ENCODE results near the gene NDUFS3.

DNA sequence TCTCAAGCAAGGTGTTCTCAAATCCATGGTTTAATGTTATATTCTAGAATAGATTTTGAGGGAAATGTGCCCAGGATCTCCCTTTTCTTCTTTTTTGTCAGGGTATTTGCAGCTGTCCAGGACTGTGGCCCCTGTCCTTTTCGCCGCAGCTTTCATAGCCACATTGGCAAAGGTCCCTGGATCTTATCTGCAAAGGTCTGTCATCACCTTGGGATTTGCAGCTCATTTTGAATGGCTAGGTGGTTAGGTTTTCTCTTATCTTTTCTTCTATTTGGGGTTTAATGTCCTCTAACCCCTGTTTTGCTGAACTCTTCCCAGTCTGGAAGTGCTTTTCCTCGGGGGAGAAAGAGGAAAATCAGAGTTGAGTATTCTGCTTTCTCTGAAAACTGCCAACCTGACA, 27.0 kb downstream of the NDUFS3 start:
- TF ChIP-seq GATA3 (IDR thresholded peaks at IDR 0.05; ENCODE audit: low read depth, low read length) (no peak), GATA2 (IDR thresholded peaks at IDR 0.05; ENCODE audit: low read depth, low read length) (no peak)

Data from SH-SY5Y (cell line).